HEK293 (cell line): ENCODE data around the gene AGAP1.

Source experiments
- CTCF ChIA-PET: fragments of 350-600 bp; formaldehyde crosslinking; extraction: SDS; loops from one replicate; lab custom pipeline; 2021; ENCODE audit warnings: antibody characterized with exemption; lab: Yijun Ruan, JAX
- POLR2A ChIA-PET: fragments of 300-600 bp; formaldehyde crosslinking; extraction: SDS; loops from one replicate; lab custom pipeline; 2020; ENCODE audit warnings: antibody characterized with exemption, inconsistent platforms; lab: Yijun Ruan, JAX
- H3K27ac ChIP-seq: fragments of 200-500 bp; sonication (Bioruptor generic); 2 replicates; pipeline ENCODE4 v1.5.1; 2014; ENCODE audit warnings: low read depth, low read length, control low read depth, inconsistent platforms; ENCODE audit errors: extremely low read depth
- H3K36me3 ChIP-seq, 2 experiments: fragments of 200-500 bp in 1 of 2; sonication (Bioruptor generic) in 1 of 2; 1 replicate in 1 of 2; 2 replicates in 1 of 2; pipeline ENCODE4 v1.5.1; 2014 to 2017; ENCODE audit warnings: inconsistent platforms in 2 of 2, low read length in 2 of 2; ENCODE audit not compliant: control insufficient read depth in 2 of 2, insufficient read depth in 1 of 2
- H3K4me1 ChIP-seq: fragments of 200-500 bp; sonication (Bioruptor generic); 2 replicates; pipeline ENCODE4 v1.5.1; 2014; ENCODE audit warnings: mild to moderate bottlenecking, low read length, inconsistent platforms; ENCODE audit not compliant: control insufficient read depth, insufficient read depth
- H3K4me3 ChIP-seq: 2 replicates; pipeline ENCODE4 v1.5.1; 2011; ENCODE audit warnings: low read depth, mild to moderate bottlenecking, control low read depth, low read length, moderate library complexity
- H3K9me3 ChIP-seq: fragments of 200-500 bp; sonication (Bioruptor generic); 2 replicates; pipeline ENCODE4 v1.5.1; 2014; ENCODE audit warnings: low read depth, low read length, inconsistent platforms; ENCODE audit not compliant: control insufficient read depth, insufficient read depth
- IKZF3 ChIP-seq: fragments of 450-650 bp; IDR thresholded peaks from 2 replicates; pipeline ENCODE4 v1.5.0; 2018; ENCODE audit warnings: missing biosample characterization, mild to moderate bottlenecking, missing genetic modification characterization, moderate library complexity
- MEIS1 ChIP-seq: sonication (generic); formaldehyde crosslinking; IDR thresholded peaks from 2 replicates; pipeline ENCODE4 v1.8.1; 2022; ENCODE audit warnings: missing genetic modification reagents, mild to moderate bottlenecking, borderline replicate concordance
- PATZ1 ChIP-seq: fragments of 450-650 bp; formaldehyde crosslinking; IDR thresholded peaks from 2 replicates; pipeline ENCODE4 v1.5.1; 2016; ENCODE audit warnings: missing biosample characterization, missing genetic modification characterization
- ZNF114 ChIP-seq: fragments of 450-650 bp; formaldehyde crosslinking; IDR thresholded peaks from 2 replicates; pipeline ENCODE4 v1.5.0; 2017; ENCODE audit warnings: missing biosample characterization, missing genetic modification characterization
- ZNF169 ChIP-seq: fragments of 450-650 bp; formaldehyde crosslinking; IDR thresholded peaks from 2 replicates; pipeline ENCODE4 v1.5.1; 2016; ENCODE audit warnings: missing biosample characterization, missing genetic modification characterization
- ZNF398 ChIP-seq: fragments of 450-650 bp; formaldehyde crosslinking; IDR thresholded peaks from 2 replicates; pipeline ENCODE4 v1.5.1; 2017; ENCODE audit warnings: missing biosample characterization, missing genetic modification characterization
- ZNF426 ChIP-seq: fragments of 450-650 bp; formaldehyde crosslinking; IDR thresholded peaks from 2 replicates; pipeline ENCODE4 v1.5.1; 2017; ENCODE audit warnings: missing biosample characterization, missing genetic modification characterization, mild to moderate bottlenecking, inconsistent platforms, moderate library complexity
- ZNF488 ChIP-seq: fragments of 450-650 bp; formaldehyde crosslinking; IDR thresholded peaks from 2 replicates; pipeline ENCODE4 v1.5.1; 2016; ENCODE audit warnings: missing biosample characterization, missing genetic modification characterization
- ZNF530 ChIP-seq: fragments of 450-650 bp; formaldehyde crosslinking; IDR thresholded peaks from 2 replicates; pipeline ENCODE4 v1.5.1; 2016; ENCODE audit warnings: low read depth, missing biosample characterization, missing genetic modification characterization
- ZNF777 ChIP-seq: fragments of 450-650 bp; formaldehyde crosslinking; IDR thresholded peaks from 2 replicates; pipeline ENCODE4 v1.5.1; 2017; ENCODE audit warnings: missing biosample characterization, missing genetic modification characterization, borderline replicate concordance
- ZNF830 ChIP-seq: fragments of 450-650 bp; IDR thresholded peaks from 2 replicates; pipeline ENCODE4 v1.5.0; 2018; ENCODE audit warnings: missing biosample characterization, missing genetic modification characterization, low read depth, mild to moderate bottlenecking, moderate library complexity
- TF ChIP-seq, protein P1 (sequence below): fragments of 450-650 bp; formaldehyde crosslinking; IDR thresholded peaks from 2 replicates; pipeline ENCODE4 v1.5.1; 2016; ENCODE audit warnings: missing biosample characterization, missing genetic modification characterization, low read depth
- TF ChIP-seq, protein P2 (sequence below): fragments of 450-650 bp; formaldehyde crosslinking; IDR thresholded peaks from 2 replicates; pipeline ENCODE4 v1.5.0; 2017; ENCODE audit warnings: missing biosample characterization, missing genetic modification characterization, borderline replicate concordance
- TF ChIP-seq, protein P3 (sequence below): fragments of 450-650 bp; formaldehyde crosslinking; IDR thresholded peaks from 2 replicates; pipeline ENCODE4 v1.5.1; 2016; ENCODE audit warnings: missing biosample characterization, missing genetic modification characterization

Gene AGAP1

DNA sequence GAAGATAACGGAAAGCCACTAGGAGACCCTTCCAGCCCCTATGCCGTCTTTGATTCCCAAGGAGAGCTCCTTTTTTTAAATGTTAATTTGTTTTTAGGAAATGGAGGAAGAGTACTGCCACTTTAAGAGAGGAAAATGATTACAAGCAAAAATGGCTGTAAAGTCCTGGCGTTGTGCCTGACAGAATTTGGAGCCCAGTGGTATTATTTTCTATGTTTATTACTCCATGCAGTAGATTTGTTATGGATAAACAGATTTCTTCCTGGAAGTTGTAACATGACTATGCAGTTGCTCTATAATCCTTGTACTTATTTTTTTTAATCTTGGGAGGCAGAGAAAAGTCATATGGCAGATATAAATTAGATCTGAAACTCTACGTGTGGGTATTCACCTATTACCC lies 533.0 kb downstream of the AGAP1 start:
- Histone ChIP-seq H3K27ac (no peak overlapping the region), H3K4me1 (no peaks in the 10 kb centered on the region), H3K9me3 (no peaks in the 10 kb centered on the region), H3K4me3 (no peak overlapping the region), H3K36me3 (no peaks in the 10 kb centered on the region; a peak in 1 of 3 replicates)
- ChIA-PET CTCF (interaction anchor here (0.6 kb wide), 1 partner anchor 10 kb away, joined by 3 read pairs; no protein-coding TSS in a partner anchor), POLR2A (no interaction called here)
- no peak for TF ChIP-seq ZNF426 (tag by site-specific recombination)
- TF ChIP-seq ZNF114 (tag by site-specific recombination), result no peak
- TF ChIP-seq ZNF830 (tag by site-specific recombination), result no peak
- TF ChIP-seq ZNF488, result no peak
- TF ChIP-seq ZNF777 (tag by site-specific recombination), result no peak

- ChIA-PET CTCF (no interaction called here), POLR2A (no interaction called here)
- Histone ChIP-seq H3K9me3 (no peaks in the 10 kb centered on the region), H3K4me3 (no peak overlapping the region), H3K36me3 (no peaks in the 10 kb centered on the region; a peak in 1 of 3 replicates), H3K4me1 (no peaks in the 10 kb centered on the region), H3K27ac (no peak overlapping the region)
- TF ChIP-seq, protein P1, sequence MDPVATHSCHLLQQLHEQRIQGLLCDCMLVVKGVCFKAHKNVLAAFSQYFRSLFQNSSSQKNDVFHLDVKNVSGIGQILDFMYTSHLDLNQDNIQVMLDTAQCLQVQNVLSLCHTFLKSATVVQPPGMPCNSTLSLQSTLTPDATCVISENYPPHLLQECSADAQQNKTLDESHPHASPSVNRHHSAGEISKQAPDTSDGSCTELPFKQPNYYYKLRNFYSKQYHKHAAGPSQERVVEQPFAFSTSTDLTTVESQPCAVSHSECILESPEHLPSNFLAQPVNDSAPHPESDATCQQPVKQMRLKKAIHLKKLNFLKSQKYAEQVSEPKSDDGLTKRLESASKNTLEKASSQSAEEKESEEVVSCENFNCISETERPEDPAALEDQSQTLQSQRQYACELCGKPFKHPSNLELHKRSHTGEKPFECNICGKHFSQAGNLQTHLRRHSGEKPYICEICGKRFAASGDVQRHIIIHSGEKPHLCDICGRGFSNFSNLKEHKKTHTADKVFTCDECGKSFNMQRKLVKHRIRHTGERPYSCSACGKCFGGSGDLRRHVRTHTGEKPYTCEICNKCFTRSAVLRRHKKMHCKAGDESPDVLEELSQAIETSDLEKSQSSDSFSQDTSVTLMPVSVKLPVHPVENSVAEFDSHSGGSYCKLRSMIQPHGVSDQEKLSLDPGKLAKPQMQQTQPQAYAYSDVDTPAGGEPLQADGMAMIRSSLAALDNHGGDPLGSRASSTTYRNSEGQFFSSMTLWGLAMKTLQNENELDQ (tag by site-specific recombination), result no peak
- TF ChIP-seq ZNF169 (tag by site-specific recombination) (no peak), MEIS1 (no peak), ZNF398 (no peak), PATZ1 (no peak), IKZF3 (tag by site-specific recombination) (no peak), ZNF530 (tag by site-specific recombination) (no peak)
- TF ChIP-seq, protein P2, sequence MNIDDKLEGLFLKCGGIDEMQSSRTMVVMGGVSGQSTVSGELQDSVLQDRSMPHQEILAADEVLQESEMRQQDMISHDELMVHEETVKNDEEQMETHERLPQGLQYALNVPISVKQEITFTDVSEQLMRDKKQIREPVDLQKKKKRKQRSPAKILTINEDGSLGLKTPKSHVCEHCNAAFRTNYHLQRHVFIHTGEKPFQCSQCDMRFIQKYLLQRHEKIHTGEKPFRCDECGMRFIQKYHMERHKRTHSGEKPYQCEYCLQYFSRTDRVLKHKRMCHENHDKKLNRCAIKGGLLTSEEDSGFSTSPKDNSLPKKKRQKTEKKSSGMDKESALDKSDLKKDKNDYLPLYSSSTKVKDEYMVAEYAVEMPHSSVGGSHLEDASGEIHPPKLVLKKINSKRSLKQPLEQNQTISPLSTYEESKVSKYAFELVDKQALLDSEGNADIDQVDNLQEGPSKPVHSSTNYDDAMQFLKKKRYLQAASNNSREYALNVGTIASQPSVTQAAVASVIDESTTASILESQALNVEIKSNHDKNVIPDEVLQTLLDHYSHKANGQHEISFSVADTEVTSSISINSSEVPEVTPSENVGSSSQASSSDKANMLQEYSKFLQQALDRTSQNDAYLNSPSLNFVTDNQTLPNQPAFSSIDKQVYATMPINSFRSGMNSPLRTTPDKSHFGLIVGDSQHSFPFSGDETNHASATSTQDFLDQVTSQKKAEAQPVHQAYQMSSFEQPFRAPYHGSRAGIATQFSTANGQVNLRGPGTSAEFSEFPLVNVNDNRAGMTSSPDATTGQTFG (tag by site-specific recombination), result no peak
- TF ChIP-seq, protein P3, sequence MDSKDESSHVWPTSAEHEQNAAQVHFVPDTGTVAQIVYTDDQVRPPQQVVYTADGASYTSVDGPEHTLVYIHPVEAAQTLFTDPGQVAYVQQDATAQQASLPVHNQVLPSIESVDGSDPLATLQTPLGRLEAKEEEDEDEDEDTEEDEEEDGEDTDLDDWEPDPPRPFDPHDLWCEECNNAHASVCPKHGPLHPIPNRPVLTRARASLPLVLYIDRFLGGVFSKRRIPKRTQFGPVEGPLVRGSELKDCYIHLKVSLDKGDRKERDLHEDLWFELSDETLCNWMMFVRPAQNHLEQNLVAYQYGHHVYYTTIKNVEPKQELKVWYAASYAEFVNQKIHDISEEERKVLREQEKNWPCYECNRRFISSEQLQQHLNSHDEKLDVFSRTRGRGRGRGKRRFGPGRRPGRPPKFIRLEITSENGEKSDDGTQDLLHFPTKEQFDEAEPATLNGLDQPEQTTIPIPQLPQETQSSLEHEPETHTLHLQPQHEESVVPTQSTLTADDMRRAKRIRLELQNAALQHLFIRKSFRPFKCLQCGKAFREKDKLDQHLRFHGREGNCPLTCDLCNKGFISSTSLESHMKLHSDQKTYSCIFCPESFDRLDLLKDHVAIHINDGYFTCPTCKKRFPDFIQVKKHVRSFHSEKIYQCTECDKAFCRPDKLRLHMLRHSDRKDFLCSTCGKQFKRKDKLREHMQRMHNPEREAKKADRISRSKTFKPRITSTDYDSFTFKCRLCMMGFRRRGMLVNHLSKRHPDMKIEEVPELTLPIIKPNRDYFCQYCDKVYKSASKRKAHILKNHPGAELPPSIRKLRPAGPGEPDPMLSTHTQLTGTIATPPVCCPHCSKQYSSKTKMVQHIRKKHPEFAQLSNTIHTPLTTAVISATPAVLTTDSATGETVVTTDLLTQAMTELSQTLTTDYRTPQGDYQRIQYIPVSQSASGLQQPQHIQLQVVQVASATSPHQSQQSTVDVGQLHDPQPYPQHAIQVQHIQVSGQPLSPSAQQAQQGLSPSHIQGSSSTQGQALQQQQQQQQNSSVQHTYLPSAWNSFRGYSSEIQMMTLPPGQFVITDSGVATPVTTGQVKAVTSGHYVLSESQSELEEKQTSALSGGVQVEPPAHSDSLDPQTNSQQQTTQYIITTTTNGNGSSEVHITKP (tag by site-specific recombination), result no peak
Observed at GRCh38 chr2:236028066-236028465, 534.2 kb downstream of the AGAP1 start.
